Kidney (tissue), 14 donors: ENCODE results near the gene RBM45. TPM values are rescaled to one million over a fixed set of nuclear protein-coding genes. Genes with fewer than 3 reads are reported as not detected.

Experiments
- DNase-seq, 5 donors: peaks; one replicate each; pipeline ENCODE4 v3.0.0-alpha.2; 2013 to 2020
- FAIRE-seq: peaks from 2 replicates; lab custom pipeline; 2012; peaks lifted over from hg19 to GRCh38; lab: Jason Lieb, UNC
- H3K27ac ChIP-seq, 2 donors: one replicate each; pipeline ENCODE4 v1.7.0; 2013; ENCODE audit warnings: low read depth in 2 of 2, low read length in 2 of 2, inconsistent platforms in 1 of 2
- H3K27me3 ChIP-seq: one replicate; pipeline ENCODE4 v1.7.1; 2013; ENCODE audit warnings: low read length, inconsistent platforms; ENCODE audit not compliant: control insufficient read depth, insufficient read depth
- H3K36me3 ChIP-seq, 3 donors: one replicate each; pipeline versions ENCODE4 v1.7.0 to v1.7.1; 2013; ENCODE audit warnings: low read length in 3 of 3, control low read depth in 1 of 3, inconsistent platforms in 1 of 3; ENCODE audit not compliant: insufficient read depth in 3 of 3, control insufficient read depth in 2 of 3
- H3K4me1 ChIP-seq, 3 donors: one replicate each; pipeline versions ENCODE4 v1.7.0 to v1.7.1; 2013; ENCODE audit warnings: low read length in 3 of 3, inconsistent platforms in 1 of 3, low read depth in 1 of 3; ENCODE audit not compliant: control insufficient read depth in 2 of 3, insufficient read depth in 2 of 3
- H3K4me3 ChIP-seq, 3 donors: one replicate each; pipeline versions ENCODE4 v1.7.0 to v1.8.1; 2013; ENCODE audit warnings: low read length in 3 of 3, control low read depth in 1 of 3, inconsistent platforms in 1 of 3
- H3K9ac ChIP-seq, 3 donors: one replicate each; pipeline versions ENCODE4 v1.7.0 to v1.7.1; 2013; ENCODE audit warnings: low read length in 3 of 3, control low read depth in 1 of 3, inconsistent platforms in 1 of 3
- H3K9me3 ChIP-seq, 3 donors: one replicate each; pipeline versions ENCODE4 v1.7.0 to v1.7.1; 2013; ENCODE audit warnings: low read length in 3 of 3, control low read depth in 1 of 3, inconsistent platforms in 1 of 3; ENCODE audit not compliant: control insufficient read depth in 2 of 3, insufficient read depth in 1 of 3
- CTCF ChIP-seq: IDR thresholded peaks from 3 replicates; pipeline ENCODE4 v1.5.1; 2012; ENCODE audit warnings: mild to moderate bottlenecking, moderate library complexity, borderline replicate concordance; ENCODE audit not compliant: insufficient read depth; ENCODE audit errors: extremely low read depth
- intact Hi-C: fragments of 100-400 bp; cut with DNase I; formaldehyde crosslinking; loops from one replicate; pipeline ENCODE4 v1.11.1; 2022
- polyA plus RNA-seq: library from polyadenylated mRNA; stranded (reverse); fragments of 350-450 nt; fragmentation: Illumina TruSeq; extraction: RNeasy Lipid Tissue Mini Kit (QIAGEN cat#74804); gene quantifications from one replicate; pipeline ENCODE4 v1.2.3, GENCODE V29; 2014; ENCODE audit warnings: low read depth, low replicate concordance; ENCODE audit not compliant: insufficient read depth
- total RNA-seq: library from RNA; stranded (reverse); fragmentation: NEBNext Ultra II Directional; extraction: Animal tissue kit (Norgen Biotek cat#: 25700); gene quantifications from one replicate; pipeline ENCODE4 v1.2.1, GENCODE V29; 2021
- donor health status: control.
- donor health status: control.
- donor health status: control.
- donor health status: control.
- donor health status: control.
- donor health status: DM: yes; HTN: yes; CAD: no.
- donor health status: Normal renal cell carcinoma (clear cell type).

RBM45 gene
- total and polyA plus RNA-seq, 2 donors from 2014 or later = 10.1 to 19.2 TPM

- Histone ChIP-seq H3K9me3 (no peaks in the 10 kb centered on the region), H3K4me1 (peaks cover 0 to 7% (median 4%) of the 10 kb centered on the region in 3 donors), H3K27ac (no peak overlapping the region), H3K27me3 (no peaks in the 10 kb centered on the region), H3K9ac (peak overlapping the region in 1 of 3 donors; percentile 88), H3K36me3 (no peaks in the 10 kb centered on the region), H3K4me3 (peak overlapping the region in 2 of 3 donors; percentile 94 to 95)
- FAIRE-seq (no peak), DNase-seq (no peak)
- intact Hi-C loops = no loop called here
- no peak for TF ChIP-seq CTCF
Observed at GRCh38 chr2:178111743-178112142, 494 bp upstream of the RBM45 start.

- no peak for DNase-seq
- Histone ChIP-seq H3K4me3 (no peak overlapping the region), H3K9ac (no peak overlapping the region), H3K27me3 (no peaks in the 10 kb centered on the region), H3K36me3 (peaks cover 0 to 2% (median 2%) of the 10 kb centered on the region in 3 donors), H3K4me1 (peaks cover 0 to 7% (median 4%) of the 10 kb centered on the region in 3 donors), H3K9me3 (no peaks in the 10 kb centered on the region), H3K27ac (no peak overlapping the region)
- intact Hi-C loops = no loop called here
- TF ChIP-seq CTCF = no peak
- no peak for FAIRE-seq
Observed at GRCh38 chr2:178114462-178114861, 2.2 kb downstream of the RBM45 start.

GRCh38 chr2:178115271-178115670 is 3.0 kb downstream of the RBM45 start:
- no peak for TF ChIP-seq CTCF
- Histone ChIP-seq H3K4me3 (no peak overlapping the region), H3K36me3 (peaks cover 0 to 2% (median 2%) of the 10 kb centered on the region in 3 donors), H3K9me3 (no peaks in the 10 kb centered on the region), H3K4me1 (peaks cover 0 to 7% (median 4%) of the 10 kb centered on the region in 3 donors), H3K27ac (no peak overlapping the region), H3K27me3 (no peaks in the 10 kb centered on the region), H3K9ac (no peak overlapping the region)
- intact Hi-C loops = no loop called here
- DNase-seq = no peak
- FAIRE-seq = no peak

GRCh38 chr2:178117725-178118124 is 5.5 kb downstream of the RBM45 start:
- no peak overlapping the region for H3K4me3 ChIP-seq
- no peak overlapping the region for H3K27ac ChIP-seq
- intact Hi-C loops = no loop called here
- H3K27me3 ChIP-seq = no peaks in the 10 kb centered on the region
- H3K36me3 ChIP-seq = peaks cover 5 to 11% (median 7%) of the 10 kb centered on the region in 3 donors
- H3K9me3 ChIP-seq = no peaks in the 10 kb centered on the region
- no peak for FAIRE-seq
- no peak for TF ChIP-seq CTCF
- DNase-seq = no peak
- peaks cover 0 to 5% (median 4%) of the 10 kb centered on the region in 3 donors for H3K4me1 ChIP-seq
- H3K9ac ChIP-seq = no peak overlapping the region
